Measurements from ENCODE around the gene CARMIL1. TPM values are rescaled to one million over a fixed set of nuclear protein-coding genes. Genes with fewer than 3 reads are reported as not detected.
A peak's percentile ranks its signal among the peaks of the same experiment; 100 is the strongest.

Gene CARMIL1
- polyA plus RNA-seq, 1 donor: 2.4 TPM

DNA sequence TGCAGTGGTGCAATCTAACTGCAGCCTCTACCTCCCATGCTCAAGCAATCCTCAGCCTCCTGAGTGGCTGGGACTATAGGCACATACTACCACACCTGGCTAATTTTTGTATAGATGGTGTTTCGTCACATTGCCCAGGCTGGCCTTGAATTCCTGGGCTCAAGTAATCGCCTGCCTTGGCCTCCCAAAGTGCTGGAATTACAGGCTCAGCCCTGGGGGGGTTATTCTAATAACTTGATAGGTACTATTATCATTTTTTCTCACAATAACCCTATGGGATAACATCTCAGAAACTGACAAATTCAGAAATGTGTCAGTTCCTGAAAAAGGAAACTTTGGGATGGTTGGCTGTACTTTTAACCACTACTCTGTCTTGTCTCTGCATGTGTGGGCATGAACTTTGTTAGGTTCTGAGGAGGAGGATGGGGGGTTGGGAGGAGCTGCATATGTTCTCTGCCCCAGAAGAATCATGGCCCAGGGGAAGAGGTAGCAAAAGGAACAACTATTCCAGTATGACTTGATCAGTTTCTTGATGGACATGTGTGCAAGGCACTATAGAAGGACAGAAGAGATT is 169.9 kb downstream of the CARMIL1 start:
- no peak for DNase-seq

DNA sequence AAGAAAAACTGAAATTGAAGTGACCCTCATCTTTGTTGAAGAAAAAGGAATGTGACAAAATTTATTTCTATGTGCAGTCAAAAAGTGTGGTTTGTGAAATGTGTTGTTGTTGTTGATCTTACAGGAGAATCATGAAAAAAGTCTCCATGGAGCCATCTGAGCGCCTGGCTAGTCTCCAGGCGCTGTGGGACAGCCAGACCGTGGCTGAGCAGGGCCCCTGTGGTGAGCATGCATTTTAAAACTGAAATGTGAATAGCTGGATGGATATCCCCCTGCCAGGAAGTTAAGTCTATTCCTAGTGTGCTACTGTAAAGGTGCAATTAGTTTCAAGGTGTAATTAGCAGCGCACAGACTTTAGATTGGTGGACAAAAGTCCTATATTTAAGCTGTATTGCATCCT is 170.6 kb downstream of the CARMIL1 start:
- DNase-seq: peak; percentile 38

DNA sequence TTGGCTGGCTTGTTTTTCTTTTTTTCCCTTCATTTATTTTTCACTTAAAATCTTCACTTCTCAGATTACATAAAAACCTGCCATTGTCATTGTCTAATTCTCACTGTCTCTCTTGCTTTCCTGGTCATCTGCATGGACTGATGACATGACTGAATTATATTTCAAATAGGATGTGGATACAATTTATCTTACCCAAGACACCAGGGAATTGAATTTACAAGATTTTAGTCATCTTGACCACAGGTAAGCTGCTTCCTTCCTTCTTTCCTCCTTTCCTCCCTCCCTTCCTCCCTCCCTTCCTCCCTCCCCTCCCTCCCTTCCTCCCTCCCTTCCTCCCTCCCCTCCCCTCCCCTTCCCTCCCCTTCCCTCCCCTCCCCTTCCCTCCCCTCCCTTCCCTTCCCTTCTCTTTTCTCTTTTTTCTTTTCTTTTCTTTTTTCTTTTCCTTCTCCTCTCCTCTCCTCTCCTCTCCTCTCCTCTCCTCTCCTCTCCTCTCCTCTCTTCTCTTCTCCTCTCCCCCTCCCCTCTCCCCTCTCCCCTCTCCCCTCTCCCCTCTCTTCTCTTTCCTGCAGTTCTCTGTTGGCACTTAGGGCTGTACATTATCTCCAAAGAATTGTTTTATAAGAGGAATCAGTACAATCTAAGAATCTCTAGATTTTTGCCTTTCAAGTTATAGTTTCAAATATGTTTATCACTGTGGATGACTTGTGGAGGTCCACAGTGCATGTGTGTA is 171.5 kb downstream of the CARMIL1 start:
- no peak for DNase-seq

DNA sequence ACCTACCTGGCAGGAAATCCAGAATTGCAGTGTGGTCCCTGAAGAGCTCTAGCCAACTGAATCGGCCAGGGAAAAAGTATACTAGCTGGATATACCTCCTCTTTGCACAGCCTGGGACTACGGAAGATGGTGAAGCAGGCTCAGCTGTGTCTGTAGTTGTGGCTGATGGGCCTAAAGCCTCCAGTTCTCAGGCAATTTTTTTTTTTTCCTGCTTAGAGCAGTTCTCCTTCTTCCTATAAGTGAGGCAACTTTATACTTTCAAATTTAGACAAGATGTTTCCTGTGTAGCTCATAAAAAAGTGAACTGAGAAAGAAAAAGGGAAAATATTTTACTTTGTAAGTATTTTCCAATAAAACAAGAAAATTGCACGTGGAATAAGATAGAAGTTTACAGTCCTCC is 172.9 kb downstream of the CARMIL1 start:
- DNase-seq: no peak

DNA sequence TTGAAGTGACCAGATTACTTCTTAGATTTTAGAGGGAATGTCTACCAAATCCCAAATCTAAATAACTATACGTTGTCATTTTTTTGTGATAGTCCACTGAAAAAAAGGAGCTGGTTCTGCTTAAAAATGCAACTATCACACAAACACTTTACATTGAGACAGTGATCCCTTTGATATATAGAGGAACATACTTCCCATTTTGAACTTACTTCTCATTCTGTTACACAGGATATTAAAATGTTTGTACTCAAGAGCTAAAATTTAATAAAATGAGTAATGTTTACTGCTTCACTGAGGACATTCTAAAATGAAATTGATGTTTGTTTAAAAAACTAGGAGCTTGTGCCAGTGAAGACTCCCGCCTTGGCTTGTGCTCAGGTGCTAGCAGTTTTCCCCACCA is 174.1 kb downstream of the CARMIL1 start:
- DNase-seq: no peak

DNA sequence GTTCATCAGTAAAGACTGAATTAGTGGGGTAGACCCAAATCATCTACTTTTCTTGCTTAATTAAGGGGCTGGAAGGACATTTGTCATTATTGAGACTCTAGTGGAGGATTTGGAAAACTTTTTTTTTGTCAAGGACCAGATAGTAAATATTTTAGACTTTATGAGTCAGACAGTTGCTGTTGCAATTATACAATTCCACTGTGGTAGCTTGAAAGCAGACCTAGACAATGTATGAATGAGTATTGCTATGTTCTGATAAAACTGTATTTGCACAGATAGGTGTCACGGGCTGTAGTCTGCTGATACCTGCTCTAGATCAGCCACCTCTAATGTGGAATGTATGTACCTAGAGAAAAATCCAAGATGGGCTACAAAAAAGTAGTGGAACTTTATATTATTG is 175.0 kb downstream of the CARMIL1 start:
- DNase-seq: no peak

DNA sequence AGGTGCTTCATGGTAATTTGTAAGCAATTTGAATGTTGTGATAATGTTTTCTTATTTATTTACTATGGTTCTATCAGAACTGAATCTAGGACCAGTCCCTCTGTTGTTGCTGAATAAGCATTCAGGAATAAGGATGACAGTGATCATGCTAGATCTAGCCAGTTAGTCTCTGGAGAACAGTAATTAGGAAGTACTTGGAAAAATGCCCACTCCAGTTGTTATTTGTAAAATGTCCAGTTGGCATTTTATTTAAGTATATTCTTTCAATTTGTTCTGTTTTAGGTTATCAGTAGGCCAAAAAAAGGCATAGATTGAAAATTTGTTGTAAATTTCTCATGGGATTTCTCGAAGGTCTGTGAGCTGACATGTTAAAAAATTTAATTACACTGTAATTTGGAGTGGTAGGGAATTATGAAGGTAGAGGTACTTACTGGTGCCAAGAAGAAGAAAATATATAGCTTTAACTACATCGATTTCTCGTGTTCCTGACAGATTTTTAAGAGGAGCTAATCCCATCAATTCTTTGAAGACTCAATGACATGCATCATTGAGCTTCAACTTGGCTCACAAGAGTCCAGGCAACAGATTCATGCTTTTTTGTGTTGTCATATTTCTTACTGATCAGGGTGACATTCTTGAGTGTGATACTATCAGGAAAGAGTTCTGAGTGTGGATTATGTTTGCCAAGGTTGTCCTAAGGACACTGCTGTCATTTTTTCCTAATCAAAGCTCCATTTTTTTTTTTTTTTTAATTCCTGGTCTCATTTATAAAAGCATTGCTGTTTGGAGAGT is 177.3 kb downstream of the CARMIL1 start:
- no peak for DNase-seq

DNA sequence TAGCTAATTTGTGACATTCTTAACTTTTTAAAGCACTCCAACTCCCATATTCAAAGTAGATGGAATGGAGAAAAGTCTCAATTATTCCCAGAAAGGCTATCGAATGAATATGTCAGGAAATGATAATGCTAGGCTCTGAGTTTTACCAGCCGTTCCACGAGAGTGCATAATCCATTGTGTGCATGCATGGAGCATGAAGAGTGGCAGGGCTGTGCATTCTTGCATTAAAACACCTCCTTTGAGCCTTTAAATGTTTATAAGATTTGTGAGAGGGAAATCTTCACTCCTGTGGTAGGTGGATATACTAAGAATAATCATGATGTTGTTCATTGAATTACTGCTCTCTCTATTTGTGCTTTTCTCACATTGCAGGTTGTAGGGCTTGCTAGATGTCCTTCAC is 178.3 kb downstream of the CARMIL1 start:
- DNase-seq: no peak

DNA sequence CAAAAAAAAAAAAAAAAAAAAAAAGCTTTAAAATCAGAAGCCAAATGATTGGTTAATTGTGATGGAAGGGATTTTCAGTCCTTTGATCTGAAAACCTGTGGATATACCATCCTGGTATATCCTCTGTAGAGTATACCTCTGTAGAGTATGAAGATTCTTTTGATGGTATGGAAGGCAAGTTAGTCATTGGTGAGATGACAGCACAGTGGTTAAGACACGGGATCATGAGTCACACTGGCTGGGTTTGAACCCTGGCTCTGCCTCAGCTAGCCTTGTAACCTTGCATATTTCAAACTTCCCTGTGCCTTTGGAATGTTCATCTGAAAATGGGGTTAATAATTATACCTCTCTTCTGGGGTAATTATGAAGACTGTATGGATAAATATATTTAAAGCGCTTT is 179.3 kb downstream of the CARMIL1 start:
- DNase-seq: no peak

DNA sequence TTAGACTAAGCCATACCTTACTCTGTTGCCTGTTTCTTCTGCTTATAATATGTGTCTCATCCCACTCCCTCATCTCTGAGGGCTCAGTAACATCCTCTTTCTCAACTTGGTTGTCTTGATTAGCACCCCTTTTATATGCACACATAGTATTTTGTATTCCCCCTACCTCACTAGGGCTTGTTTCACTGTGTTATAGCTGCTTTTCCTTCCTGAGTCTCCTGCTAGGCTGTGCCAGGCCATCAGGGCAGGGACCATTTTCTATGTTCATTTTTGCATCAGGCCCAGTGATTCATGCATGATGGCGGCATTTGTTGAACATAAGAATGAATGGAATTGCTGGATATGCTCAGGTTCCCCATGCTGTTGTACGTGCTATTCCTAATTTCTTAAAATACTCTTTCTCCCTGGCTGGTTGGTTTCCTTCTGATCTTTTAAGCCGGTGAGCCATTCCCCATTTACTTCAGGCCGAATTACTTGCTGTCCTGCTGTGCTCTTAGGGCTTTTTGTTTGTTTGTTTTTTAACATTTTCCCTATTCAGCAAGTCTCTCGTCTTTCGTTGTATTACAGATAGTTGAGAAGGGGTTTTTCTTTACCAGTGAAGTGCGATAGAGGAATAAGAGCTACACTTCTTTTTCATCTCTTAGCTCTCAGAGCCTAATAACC is 183.2 kb downstream of the CARMIL1 start:
- DNase-seq: no peak

DNA sequence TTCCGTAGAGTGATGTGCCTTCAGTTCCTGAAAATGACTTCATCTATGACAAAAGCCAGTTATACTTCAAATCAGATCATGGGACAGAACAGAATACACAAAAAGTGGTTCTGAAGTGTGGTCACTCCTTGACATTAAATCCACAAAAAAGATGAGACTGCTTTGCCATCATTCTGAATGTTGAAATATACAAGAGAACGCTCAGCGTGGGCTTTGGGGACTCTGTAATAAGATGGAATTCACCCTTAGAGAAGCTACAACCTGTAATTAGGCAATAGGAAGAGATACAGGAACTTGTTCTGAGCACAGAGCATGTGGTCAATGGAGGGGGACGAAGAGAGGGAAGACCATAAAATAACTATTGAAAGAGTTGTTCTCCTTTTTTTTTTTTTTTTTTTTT is 184.3 kb downstream of the CARMIL1 start:
- DNase-seq: no peak

DNA sequence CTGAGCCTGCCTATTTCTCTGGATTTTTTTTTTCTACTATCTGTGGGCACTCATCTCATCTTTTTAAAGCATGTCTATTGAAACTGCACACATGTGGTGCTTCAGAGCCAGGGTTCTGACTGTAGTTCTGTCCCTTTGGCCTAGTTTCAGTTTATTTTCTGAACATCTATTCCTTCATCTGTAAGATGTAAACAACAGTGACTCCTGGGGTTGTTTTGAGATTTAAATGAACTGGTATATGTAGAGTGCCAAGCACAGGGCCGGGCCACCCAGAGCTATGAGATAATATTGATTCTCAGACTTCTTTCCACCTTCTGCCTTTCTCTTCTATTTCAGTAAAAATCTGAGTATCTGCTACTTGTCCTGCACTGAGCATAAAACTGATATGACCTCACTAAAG is 185.1 kb downstream of the CARMIL1 start:
- DNase-seq: no peak

DNA sequence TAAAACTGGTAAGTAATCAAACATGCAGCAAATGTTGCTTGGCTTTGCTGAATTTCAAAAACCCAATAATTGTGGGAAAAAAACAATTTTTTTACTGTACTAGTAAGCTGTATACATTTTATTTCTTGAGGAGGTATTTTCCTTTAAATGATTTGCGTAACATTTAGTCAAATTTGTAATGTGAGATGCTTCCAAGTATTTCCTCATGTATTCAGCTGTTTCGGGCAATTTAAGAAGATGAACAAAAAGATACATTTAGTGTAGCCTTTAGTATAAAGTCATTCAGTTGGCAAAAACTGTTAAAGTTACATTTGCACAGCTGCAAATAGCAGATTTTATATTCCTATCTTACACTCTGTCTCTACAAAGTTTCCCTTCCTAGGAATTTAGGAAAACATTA is 186.8 kb downstream of the CARMIL1 start:
- no peak for DNase-seq

DNA sequence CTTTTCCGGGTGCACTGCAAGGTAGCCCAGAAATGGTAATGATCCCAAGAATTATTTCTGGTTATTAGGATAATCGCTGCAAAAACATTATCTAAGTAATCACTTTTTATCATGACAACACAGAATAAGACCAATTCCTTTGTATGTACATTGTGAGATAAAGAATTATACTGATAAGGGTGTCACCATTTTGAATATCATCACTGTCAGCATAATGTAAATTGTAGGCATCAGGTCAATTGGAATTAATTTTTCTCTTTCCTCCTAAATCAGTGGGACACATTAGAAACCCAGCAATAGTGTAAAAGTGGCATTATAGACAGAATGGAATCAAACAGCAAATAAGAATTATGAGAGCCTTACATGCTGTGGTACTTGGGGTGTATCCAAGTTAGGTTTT is 189.7 kb downstream of the CARMIL1 start:
- no peak for DNase-seq

DNA sequence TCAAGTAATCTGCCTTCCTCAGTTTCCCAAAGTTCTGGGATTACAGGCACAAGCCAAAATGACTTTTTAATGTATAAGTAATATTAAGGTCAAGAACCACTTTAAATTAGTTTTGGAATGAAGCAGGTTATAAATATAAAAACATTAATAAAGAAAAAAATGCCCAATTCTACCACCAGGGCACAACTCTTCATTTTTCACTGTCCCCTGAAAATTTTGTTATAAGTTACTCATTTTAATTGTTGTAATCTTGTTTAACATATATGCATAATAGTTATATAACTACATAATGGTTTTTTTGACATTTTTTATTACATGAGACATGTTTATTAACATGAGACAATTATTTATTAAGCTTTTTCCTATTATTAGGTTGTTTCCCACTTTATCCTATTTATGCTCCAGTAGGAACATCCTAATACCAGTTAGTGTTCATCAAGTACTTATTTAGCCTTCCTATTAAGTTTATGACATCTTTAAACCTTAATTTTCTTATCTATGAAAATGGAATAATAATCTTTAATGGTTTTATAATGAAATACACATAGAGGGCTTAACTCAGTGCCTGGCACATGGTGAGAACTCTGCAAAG is 190.7 kb downstream of the CARMIL1 start:
- no peak for DNase-seq

DNA sequence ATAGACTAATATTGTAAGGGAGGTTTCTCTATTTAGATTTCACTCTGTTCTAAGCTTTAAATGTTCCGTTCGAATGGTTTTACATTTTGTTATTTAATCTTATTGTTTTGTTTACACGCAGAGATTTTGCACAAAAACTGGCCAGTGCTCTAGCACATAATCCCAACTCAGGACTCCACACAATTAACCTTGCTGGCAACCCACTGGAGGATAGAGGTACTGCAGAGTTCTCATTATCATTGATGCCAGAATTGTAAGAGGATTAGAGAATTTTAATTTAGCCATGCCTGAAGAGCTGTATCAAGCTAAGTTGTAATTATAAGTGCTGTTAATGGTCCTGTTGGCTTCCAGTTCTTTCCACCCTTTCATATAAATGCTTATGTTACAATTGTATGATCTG is 193.1 kb downstream of the CARMIL1 start:
- DNase-seq: no peak

DNA sequence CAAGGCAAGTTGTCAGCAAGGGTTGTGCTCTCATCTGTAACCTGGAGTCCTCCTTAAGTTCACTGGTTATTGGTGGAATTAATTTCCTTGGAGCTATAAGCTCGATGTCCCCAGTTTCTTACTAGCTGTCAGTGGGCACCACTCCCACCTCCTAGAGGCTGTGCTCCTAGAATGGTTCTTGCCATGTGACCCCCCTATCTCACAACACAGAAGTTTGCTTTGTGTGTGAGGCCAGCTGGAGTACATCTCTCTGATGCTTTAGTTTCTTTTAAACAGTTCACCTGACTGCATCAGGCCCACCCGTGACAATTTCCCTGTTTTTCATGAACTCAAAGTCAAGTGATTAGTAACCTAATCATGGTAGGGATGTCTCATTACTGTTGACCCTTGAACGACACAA is 193.7 kb downstream of the CARMIL1 start:
- DNase-seq: no peak

DNA sequence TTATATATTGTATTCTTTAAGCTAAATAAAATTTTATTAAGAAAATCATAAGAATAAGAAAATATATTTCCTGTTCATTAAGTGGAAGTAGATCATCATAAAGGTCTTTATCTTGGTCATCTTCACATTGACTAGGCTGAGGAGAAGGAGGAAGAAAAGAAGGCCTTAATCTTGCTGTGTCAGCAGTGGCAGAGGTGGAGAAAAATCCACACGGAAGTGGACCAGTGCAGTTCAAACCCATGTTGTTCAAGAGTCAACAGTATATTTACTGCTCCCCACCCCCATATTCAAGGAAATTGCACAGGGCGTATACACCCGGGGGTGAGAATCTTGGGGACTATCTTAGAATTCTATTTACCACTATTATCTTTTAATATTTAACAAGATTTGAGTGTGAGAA is 194.3 kb downstream of the CARMIL1 start:
- no peak for DNase-seq

DNA sequence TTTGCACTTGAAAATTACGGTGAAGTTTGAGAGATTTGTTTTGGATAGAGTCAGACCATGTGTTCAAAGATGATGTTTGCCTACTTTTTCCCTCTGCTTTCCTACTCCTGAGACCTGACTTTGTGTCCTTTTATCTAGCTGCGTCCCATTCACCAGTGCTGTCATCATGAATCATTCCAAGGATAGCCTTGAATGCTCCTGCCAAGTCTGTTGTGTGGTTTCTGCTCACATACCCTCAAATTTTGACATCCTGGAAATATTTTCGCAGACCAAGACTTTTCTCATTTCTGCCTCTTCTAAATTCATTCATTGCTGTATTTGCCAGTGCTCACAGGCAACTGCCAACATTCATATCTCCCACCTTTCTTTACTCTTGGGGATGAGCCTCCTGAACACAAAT is 197.0 kb downstream of the CARMIL1 start:
- DNase-seq: no peak

DNA sequence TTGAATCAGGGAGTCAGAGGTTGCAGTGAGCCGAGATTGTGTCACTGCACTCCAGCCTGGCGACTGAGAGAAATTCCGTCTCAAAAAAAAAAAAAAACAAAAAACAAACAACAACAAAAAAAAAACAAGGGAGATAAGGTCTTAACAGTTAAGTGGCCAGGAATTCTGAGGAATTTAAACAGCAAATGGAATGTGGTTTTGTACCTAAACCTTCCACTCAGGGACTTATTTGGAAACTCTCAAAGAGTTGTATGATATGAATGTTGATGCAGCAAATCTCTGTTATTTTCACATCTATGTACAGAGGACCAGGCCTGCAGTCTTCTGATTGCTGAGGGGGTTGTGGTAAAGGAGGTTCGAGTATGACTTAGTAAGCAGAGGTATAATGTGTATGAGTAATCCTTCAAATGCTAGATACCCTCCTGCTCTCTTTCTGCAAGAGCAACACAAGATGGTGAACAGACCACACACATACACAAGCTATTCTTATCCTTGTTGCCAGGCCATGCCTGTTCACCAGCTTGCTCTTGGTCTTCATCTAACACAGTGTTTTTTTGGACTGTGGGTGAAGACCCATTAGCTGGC is 197.9 kb downstream of the CARMIL1 start:
- no peak for DNase-seq

DNA sequence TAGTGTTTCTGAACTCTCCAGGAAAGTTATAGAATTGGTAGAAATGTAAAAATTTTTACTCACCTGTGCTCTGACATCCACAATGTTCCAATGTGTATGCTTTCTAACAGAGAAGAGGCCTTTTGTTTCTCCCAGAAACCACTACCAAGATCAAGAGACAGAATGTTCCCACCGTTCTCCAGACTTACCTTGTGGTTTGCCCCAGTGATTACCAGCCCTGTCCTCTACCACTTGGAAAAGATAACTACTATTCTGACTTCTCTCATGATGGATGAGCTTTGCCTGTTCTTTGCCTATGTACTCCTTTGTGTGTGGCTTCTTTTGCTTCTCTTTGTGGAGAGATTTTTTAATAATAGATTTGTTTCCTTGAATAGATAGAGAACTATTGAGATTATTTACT is 199.8 kb downstream of the CARMIL1 start:
- no peak for DNase-seq

DNA sequence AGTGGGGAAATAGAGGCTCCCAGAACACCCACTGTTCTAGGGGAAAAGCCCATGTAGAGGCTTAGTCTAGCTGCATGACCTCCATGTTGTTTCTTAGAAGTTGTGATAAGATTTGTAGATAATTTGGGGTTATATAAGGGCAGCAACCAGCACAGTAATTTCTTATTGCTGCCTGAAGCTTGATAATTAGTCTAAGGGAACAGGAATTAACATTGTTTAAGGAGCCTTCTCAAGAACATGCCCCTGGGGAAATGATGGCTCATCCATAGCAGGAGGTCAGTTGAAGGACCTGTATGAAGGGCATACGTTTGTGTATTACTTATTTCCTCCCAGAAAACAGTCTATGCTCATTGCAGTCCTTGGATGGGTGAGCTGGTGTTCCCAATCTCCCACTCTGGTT is 202.1 kb downstream of the CARMIL1 start:
- DNase-seq: no peak

DNA sequence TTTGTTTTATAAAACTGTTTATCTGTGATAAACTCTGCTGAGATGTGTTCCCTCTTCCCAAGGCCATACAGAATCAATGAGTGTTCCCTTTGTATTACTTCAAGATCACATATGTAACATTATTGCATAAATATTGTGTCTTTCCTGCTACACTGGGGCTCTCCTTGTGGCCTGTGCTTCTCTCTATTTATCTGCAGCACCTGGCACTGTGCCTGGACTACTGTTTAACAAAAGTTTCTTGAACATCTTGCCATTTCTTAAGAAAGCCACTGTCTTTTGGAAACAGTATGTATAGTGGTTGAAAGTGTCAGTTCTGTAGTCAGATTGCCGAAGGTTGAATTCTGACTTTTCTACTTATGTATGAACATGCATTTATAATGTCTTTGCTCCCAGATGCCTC is 203.8 kb downstream of the CARMIL1 start:
- no peak for DNase-seq

All from hindlimb muscle (tissue), 1 donor.